GM12801 (cell line): ENCODE measurements around the gene SLC38A5.

Source experiments
- TF ChIP-seq, protein P1 (sequence below): IDR thresholded peaks from one replicate; pipeline ENCODE4 v1.5.1; 2011; ENCODE audit warnings: control low read depth; ENCODE audit not compliant: insufficient read length; ENCODE audit errors: extremely low read depth

Gene SLC38A5

GRCh38 chrX:48470110-48470832, at the start of gene SLC38A5:
TSS of gene SLC38A5 (minus strand) at chrX:48470260. CDS start at chrX:48467924, 2,336 bp downstream.
- TF ChIP-seq, protein P1, sequence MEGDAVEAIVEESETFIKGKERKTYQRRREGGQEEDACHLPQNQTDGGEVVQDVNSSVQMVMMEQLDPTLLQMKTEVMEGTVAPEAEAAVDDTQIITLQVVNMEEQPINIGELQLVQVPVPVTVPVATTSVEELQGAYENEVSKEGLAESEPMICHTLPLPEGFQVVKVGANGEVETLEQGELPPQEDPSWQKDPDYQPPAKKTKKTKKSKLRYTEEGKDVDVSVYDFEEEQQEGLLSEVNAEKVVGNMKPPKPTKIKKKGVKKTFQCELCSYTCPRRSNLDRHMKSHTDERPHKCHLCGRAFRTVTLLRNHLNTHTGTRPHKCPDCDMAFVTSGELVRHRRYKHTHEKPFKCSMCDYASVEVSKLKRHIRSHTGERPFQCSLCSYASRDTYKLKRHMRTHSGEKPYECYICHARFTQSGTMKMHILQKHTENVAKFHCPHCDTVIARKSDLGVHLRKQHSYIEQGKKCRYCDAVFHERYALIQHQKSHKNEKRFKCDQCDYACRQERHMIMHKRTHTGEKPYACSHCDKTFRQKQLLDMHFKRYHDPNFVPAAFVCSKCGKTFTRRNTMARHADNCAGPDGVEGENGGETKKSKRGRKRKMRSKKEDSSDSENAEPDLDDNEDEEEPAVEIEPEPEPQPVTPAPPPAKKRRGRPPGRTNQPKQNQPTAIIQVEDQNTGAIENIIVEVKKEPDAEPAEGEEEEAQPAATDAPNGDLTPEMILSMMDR: no peak

GRCh38 chrX:48516987-48517386, 46.9 kb upstream of the SLC38A5 start:
- TF ChIP-seq, protein P1: no peak

DNA sequence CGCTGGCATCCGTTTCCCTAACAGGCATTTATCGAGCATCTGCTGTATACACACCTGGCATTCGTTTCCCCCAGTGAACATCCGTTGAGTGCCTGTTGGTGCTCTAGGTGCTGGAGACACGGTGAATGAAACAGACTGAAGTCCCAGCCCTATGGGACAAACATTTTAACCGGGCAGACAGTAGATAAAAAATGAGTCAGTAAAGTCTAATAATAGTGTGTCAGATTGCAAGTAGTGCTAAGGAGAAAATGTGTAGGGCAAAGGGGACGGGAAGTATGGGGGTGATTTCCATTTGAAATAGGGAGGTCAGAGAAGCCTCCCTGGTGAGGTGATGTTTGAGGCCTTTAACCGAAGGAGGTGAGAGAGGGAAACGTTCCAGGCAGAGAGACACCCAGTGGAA, 46.2 kb upstream of the SLC38A5 start:
- TF ChIP-seq, protein P1: no peak

DNA sequence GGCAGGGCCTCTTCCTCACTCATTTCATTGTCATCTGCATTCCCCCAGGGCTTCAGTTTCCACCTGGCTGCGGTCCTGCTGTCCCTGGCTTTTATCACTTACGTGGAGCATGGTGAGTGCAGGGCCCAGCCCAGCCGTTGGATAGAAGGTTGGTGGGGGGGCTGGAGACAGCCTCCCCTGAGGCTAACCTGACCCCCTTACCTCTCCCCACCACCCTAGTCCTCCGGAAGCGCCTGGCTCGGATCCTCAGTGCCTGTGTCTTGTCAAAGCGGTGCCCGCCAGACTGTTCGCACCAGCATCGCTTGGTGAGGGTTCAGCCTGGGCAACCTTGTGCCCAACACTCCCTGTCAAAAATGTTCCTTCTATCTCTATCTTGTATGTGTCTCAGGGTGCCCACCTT, 45.8 kb upstream of the SLC38A5 start:
- TF ChIP-seq, protein P1: no peak

DNA sequence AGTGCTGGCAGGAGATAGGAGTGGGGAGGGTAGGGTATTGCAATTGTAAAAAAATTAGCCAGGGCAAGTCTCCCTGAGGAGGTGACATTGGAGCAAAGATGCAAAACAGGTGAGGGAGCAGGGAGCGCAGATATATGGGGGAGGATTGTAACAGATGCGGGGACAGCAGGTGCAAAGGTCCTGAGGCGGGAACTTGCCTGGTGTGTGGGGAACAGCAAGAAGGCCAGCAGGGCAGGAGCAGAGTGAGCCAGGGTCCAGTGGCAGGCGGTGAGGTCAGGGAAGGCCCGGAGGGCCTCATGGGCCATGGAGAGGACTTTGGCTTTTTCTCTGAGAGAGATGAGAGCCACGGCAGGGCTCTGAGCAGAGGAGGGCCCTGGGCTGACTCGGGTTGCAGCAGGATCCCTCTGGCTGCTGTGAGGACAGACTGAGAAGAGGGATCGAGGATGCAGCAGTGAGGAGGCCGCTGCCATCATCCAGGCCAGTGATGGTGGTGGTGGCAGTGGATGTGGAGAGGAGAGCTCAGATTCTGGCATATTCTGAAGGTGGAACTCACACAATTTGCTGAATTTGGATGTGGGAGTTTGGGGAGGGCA, 44.9 kb upstream of the SLC38A5 start:
- TF ChIP-seq, protein P1: no peak

GRCh38 chrX:48514126-48514806, 44.2 kb upstream of the SLC38A5 start:
- TF ChIP-seq, protein P1: no peak

DNA sequence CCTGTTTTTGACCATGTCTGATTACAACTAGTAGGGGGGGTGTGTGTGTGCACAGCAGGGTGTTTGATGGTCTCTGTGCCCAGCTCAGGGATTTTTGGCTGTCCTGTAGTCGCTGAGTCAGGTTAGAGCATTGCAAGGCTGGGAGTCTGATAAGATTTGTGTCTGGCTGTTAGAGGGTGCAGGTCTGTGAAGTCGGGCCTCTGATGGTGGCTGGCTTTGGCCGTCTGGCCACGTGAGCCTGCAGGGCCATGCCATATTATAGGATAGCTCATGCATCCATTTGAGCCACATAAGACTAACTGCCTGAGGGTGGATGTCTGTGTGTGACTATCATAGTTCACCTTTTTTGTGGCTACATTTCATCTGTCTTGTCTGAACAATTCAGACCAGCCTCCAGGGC, 43.6 kb upstream of the SLC38A5 start:
- TF ChIP-seq, protein P1: no peak
